ENCODE measurements around the gene CDX1.

CDX1 gene

DNA sequence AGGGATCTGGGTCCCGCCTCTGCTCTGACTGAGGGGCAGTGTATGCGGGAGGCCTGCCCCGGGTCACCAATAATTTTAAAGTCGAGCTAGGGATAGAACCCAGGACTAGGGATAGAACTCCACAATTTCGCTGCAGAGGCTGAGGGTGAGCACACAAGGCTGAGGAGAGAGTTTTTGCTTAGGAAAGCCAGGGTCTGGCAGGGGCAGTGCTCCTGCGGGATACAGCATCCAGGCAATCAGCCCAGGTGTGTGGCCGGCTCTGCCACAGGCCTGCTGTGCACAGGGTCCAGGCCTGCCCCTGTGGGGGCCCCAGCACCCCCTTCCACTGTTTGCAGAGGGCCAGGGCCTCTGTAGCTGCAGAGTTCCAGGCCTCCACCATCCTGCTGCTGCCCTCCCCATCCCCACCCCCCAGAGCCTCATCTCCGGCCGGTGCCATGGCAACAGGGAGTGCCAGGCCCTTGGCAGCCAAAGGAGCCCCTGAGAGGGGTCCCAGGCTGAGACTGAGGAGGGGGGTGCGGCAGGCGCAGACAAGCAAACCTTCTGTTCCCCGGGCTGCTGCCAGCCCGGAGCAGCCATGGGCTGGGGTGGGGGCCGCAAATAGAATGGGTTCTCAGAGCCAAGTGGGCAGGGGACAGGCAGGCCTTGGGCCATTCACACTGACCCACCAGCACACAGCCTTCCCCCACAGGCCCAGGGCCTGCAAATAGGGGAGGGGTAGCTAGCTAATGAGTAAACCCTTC is 19.5 kb upstream of the CDX1 start:
- DNase-seq = no peak

DNA sequence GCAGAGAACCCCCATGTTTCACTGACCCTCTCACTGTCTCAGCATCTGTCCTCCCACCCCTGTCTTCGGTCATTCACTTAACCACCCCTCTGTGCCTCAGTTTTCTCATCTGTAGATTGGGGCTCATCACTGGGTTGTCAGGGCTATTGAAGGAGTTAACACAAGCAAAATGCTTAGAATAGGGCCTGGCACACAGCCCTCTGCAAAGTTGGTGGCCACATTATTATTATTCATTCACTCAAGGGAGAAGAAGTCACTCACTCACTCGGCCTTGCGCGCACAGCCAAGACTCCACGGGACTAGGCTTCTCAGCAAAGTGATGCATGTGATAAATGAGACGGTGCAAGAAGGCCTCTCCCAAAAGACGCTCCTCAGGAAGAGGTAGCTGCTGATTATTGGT is 18.9 kb upstream of the CDX1 start:
- DNase-seq = no peak

DNA sequence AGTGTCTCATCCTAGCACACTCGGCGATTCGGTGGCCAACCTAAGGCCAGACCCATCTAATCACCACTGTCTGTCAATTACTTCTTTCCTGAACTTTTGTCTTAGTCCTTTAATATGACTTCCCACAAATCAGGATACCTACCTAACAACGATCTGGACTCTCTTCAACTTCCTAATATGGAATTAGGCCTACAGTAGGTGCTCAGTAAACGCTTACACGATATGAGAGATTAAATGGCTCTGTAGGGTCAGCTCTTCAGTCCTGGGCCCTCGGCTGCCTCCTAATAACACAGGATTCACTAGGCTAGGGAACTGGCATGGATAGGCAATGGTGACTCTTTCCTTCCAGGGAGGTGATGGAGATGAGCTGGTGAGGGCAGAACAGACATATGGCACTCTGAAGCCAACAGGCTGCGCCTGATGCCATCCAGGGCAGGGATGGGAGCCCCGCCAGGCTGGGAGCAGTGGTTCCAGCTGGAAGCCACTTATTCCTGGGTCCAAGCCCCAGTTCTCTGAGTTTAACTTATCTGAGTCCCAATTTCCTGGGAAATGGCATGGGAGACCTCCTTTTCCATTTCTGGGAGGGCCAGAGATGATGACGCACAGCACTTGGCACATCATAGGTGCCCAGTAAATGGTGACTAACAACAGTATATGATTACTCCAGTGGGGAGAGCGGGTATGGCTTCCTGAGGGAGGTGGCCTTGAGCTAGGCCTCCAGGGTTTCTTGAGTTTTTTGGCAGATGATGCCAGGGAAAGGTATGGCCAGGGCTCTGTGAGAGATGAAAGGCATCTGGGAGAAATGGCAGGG is 18.3 kb upstream of the CDX1 start:
- no peak for DNase-seq

- DNase-seq = no peak
Measured at GRCh38 chr5:150149618-150150017, 17.0 kb upstream of the CDX1 start.

DNA sequence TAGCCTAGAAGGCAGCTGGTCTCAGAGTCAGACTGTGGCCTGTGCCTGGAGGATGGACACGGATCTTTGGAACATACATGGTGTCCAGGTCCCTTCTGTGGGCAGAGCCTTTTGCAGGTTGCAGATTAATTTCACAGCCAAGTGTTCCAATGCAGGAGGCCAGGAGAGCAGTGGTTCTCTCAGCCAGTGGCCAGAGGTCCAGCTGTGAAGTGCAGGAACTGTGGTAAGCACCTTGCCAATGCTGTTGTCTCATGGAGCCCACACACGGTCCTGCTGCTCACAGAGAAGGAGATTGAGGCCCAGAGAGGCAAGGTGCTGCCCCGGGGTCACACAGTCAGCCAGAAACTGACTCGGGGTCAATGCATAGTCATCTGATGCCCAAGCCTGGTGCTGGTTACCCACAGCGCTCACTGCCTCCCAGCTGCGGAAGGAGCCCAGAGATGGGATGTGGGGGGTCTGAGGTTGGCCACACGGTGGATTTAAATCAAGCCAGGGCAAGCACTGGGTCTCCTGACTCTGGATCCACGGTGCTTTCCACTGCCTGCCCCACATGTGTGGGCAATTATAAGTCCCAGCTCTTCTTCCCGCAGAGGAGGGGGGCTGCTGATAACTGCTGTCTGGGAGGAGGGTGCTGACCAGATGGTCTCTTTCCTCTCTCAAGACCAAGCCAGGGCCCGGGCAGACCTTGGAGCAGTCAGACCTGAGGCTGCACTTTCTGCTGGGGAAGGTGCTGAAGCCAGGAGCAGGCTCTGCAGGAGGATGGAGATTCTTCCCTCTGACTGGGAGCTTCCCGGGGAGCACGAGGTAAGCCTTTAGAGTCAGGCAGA is 13.7 kb upstream of the CDX1 start:
- no peak for DNase-seq

- no peak for DNase-seq
Measured at GRCh38 chr5:150153483-150153882, 13.1 kb upstream of the CDX1 start.

DNA sequence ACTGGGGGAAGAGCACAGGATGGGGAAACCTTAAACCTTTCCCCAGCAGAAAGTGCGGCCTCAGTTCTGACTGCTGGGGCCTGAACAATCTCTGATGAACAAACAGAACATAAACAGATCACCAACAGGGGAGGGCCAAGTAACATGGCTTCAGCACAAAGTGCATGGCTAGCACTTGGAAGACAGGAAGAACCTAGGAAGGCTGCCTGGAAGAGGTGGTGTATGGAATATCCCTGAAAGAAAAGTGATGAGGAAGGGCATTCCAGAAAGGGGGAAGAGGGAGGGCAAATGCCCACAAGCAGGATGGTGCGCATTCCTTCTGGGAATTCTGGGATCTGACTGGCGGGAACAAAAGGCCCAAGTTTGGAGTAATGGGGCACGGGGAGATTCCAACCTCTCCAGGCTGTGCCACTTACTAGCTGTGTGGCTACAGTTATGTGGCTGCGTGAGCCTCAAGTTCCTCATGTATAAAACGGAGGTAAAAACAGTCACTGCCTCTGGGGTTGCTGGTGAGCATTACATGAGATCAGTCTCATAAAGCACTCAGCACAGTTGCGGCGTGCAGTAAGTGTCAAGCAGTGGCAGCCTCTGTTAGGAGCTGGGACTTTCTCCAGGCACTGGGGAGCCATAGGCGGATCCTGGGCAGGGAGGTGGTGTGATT is 12.5 kb upstream of the CDX1 start:
- DNase-seq = no peak

- no peak for DNase-seq
Measured at GRCh38 chr5:150154618-150155128, 11.9 kb upstream of the CDX1 start.

GRCh38 chr5:150155258-150156026 is 11.1 kb upstream of the CDX1 start, which contains the start of gene PDGFRB:
TSS of gene PDGFRB (minus strand) at chr5:150155845. CDS start at chr5:150137047, 18,798 bp downstream.
- DNase-seq = peak; percentile 38

DNA sequence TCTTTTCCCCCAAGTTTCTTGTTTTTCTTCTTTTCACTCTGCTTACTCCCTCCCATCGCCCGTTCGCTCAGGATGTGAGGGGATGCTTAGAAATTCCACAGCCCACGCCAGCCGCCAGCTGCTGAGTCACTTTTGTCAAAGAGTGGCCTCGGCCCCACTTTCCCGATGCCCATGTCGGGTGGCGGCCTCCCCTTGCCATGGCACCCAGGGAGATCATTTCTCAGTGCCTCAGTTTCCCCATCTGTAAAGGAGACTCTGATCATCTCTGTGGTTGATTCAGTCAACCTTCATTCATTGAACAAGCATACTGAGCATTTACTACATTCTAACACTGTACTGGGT is 10.6 kb upstream of the CDX1 start:
- no peak for DNase-seq

DNA sequence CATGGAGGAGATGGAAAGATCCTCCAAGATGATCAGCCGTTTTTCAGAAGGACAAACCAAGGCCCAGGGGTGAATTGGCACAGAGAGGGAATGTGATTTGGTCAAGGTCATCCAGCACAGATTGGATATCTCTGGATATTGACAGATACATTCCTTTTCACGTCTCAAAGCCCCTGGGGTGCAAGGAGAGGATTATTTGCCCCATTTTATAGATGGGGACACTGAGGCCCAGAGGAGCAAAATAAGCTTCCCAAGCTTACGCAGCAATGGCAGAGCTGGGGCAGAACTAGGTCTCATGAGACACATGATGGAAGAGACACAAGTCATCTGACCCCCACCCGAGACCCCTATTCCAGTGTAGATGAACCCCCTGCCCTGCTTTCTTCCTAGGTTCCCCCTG is 10.0 kb upstream of the CDX1 start:
- DNase-seq = no peak

DNA sequence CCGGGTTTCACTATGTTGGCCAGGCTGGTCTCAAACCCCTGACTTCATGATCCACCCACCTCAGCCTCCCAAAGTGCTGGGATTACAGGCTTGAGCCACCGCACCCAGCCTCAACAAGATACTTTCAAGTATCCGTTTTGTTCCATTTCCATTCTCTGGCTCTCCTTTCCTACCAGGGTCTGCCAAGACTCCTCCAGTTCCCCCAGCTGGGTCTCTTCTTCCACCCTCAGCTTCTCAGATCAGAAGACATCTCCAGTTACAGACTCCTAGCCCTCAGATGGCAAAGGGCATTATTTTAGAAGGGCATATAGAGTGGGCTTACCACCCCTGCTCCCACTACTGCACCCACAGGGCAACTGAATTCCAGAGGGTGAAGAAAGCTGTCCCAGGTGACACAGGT is 9.4 kb upstream of the CDX1 start:
- no peak for DNase-seq

DNA sequence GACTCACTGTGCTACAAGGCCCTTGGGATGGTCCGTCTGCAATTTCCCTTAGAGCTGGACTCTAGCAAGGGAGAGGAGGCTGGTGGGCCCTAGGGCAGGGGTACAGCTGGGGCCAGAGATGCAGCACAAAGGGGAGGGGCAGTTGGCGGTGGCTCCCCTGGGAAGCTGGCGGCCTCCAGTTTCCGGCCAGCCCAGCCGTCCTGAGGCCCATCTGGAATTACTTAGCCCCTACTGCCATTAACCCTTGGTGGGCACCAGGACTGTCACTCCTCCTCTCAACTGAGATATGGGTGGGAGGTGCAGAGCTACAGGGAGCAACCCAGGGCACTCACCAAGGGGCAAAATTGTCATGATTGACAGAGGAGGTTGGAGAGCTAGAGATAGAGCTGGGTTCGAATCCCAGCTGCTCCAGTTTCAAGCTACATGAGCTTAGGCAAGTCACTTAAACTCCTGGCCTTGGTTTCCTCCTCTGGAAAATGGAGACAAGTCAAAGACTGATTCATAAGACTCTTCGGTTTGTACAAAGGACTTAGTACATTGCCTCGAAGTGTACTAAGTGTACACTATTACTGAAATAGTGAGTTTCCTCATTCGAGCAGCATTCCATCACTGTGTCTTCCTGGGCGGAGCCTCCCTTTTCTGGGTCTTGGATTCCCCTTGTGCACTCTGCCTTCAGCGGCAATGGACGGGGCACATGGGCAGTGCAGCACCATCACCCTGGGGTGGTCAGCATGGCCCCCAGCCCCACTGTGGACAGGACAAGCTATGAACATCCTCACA is 8.2 kb upstream of the CDX1 start:
- no peak for DNase-seq

GRCh38 chr5:150159031-150159430 is 7.5 kb upstream of the CDX1 start:
- DNase-seq = no peak

GRCh38 chr5:150159741-150160179 is 6.8 kb upstream of the CDX1 start:
- DNase-seq = no peak

GRCh38 chr5:150160448-150161081 is 6.0 kb upstream of the CDX1 start:
- DNase-seq = no peak

- peak; percentile 71 for DNase-seq
Measured at GRCh38 chr5:150161242-150162141, 5.1 kb upstream of the CDX1 start.

DNA sequence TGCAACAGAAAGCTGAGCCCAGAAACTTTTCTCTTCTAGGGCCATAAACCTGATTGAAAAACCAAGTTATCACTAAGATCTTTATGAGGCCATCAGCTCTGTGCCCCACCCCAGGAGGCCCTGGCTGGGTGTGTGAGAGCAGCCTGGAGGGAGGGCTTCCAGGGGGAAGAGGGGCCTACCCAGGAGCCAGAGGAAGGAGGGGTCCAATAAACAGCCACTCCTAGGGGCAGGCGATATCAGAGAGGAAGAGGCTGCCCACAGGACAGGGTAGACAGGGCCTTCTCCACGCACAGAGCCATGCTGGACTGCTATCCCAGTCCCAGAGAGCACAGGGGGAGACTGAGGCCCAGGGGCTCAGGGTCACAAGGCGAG is 4.5 kb upstream of the CDX1 start:
- no peak for DNase-seq

GRCh38 chr5:150163035-150163434 is 3.5 kb upstream of the CDX1 start:
- DNase-seq = no peak

Measured in CD4-positive, alpha-beta T cell treated with Interleukin-6 for 4 hours (primary cell).